CD4-positive, alpha-beta T cell (primary cell): Measurements from ENCODE around the gene DBN1. TPM values are rescaled to one million over a fixed set of nuclear protein-coding genes. Genes with fewer than 3 reads are reported as not detected.
"Not testable (repeated sequence)": the region's sequence is repeated elsewhere in the genome, so short reads cannot be mapped to it uniquely, and the experiment has no call there.

ENCODE experiments used
- ATAC-seq: fragments of 200-7000 bp; cut with Tn5 transposase; one replicate; pipeline ENCODE4 v1.10.0; 2022; ENCODE audit warnings: mild to moderate bottlenecking; ENCODE audit not compliant: poor library complexity
- CTCF ChIA-PET: fragments of 350-600 bp; sonication (Branson Sonifier 250); formaldehyde crosslinking; loops from one replicate; lab custom pipeline; 2021; ENCODE audit warnings: antibody characterized with exemption, inconsistent platforms; lab: Charles Lee
- POLR2A ChIA-PET: fragments of 350-600 bp; sonication (Branson Sonifier 250); formaldehyde crosslinking; loops from one replicate; lab custom pipeline; 2021; ENCODE audit warnings: antibody characterized with exemption, inconsistent platforms; lab: Charles Lee
- DNase-seq, 14 experiments: peaks; one replicate each; pipeline ENCODE4 v3.0.0-alpha.2; 2013 to 2020; ENCODE audit warnings: mixed read lengths in 2 of 14
- H3K27ac ChIP-seq, 2 donors: one replicate each; pipeline versions ENCODE4 v1.5.1 to v1.7.0; 2013; ENCODE audit warnings: low read length in 2 of 2, low read depth in 1 of 2, mild to moderate bottlenecking in 1 of 2
- H3K27me3 ChIP-seq, 2 experiments: 1 replicate in 1 of 2; 2 replicates in 1 of 2; pipeline versions ENCODE4 v1.6.1 to v1.7.0; 2013; ENCODE audit warnings: low read length in 2 of 2, control low read depth in 1 of 2, mild to moderate bottlenecking in 1 of 2, moderate library complexity in 1 of 2; ENCODE audit not compliant: insufficient read depth in 2 of 2, control insufficient read depth in 1 of 2
- H3K36me3 ChIP-seq: one replicate; pipeline ENCODE4 v1.6.1; 2013; ENCODE audit warnings: low read length, control low read depth; ENCODE audit not compliant: insufficient read depth
- H3K4me1 ChIP-seq: one replicate; pipeline ENCODE4 v1.6.1; 2013; ENCODE audit warnings: low read length, control low read depth; ENCODE audit not compliant: insufficient read depth
- H3K4me3 ChIP-seq: one replicate; pipeline ENCODE4 v1.5.1; 2013; ENCODE audit warnings: mild to moderate bottlenecking, low read length, moderate library complexity
- H3K9me3 ChIP-seq, 2 experiments: 1 replicate in 1 of 2; 2 replicates in 1 of 2; pipeline versions ENCODE4 v1.6.1 to v1.7.0; 2013; ENCODE audit warnings: low read length in 2 of 2, mild to moderate bottlenecking in 2 of 2, control low read depth in 1 of 2, moderate library complexity in 1 of 2; ENCODE audit not compliant: control insufficient read depth in 1 of 2, insufficient read depth in 1 of 2
- H3K27ac Mint-ChIP-seq: one replicate; pipeline ENCODE4 v1.8.0; 2020; ENCODE audit warnings: mixed read lengths
- H3K27me3 Mint-ChIP-seq: one replicate; pipeline ENCODE4 v1.8.0; 2021; ENCODE audit warnings: mixed read lengths
- H3K36me3 Mint-ChIP-seq: one replicate; pipeline ENCODE4 v1.8.0; 2021; ENCODE audit warnings: low read depth, mixed read lengths
- H3K4me1 Mint-ChIP-seq: one replicate; pipeline ENCODE4 v1.8.0; 2021; ENCODE audit warnings: low read depth, mixed read lengths
- H3K4me3 Mint-ChIP-seq: one replicate; pipeline ENCODE4 v1.8.0; 2020; ENCODE audit warnings: mild to moderate bottlenecking, mixed read lengths
- H3K9me3 Mint-ChIP-seq: one replicate; pipeline ENCODE4 v1.8.0; 2020; ENCODE audit warnings: mixed read lengths
- intact Hi-C, 2 experiments: fragments of 100-400 bp; cut with DNase I in 1 of 2; cut with micrococcal nuclease in 1 of 2; formaldehyde crosslinking; loops; one replicate each; pipeline versions ENCODE4 v1.15.1 to v1.9.0; 2023 to 2025; cut with DNase I, micrococcal nuclease
- total RNA-seq, 174 experiments: library from RNA in 2 of 174; stranded (reverse) in 2 of 174; gene quantifications; one replicate each; pipeline ENCODE4 v1.2.3 and lab custom pipeline; 2021 to 2026
- TF ChIP-seq, protein P1 (sequence below): fragments of 200-600 bp; IDR thresholded peaks from one replicate; pipeline ENCODE4 v1.8.0; 2022; ENCODE audit warnings: antibody characterized with exemption, mild to moderate bottlenecking

The DBN1 gene
- total RNA-seq, 2 experiments from 2014 or later = 1.8 to 2.5 TPM

DNA sequence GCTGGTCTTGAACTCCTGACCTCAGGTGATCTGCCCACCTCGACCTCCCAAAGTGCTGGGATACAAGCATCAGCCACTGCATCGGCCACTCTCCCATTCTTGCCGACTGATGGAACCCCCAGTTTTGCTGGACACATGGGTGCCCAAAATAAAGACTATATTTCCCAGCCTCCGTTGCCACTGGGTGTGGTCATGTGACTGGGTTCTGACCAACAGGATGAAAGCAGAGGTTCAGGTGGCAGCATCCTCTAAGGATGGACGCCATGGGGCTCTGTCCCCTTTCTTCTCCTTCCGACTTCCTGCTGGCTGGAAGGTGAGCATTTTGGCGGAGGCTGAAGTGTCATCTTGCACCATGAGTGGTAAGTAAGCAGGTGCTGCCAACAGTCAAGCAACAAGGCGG is 13.7 kb upstream of the DBN1 start:
- Histone ChIP-seq H3K9me3 (no peaks in the 10 kb centered on the region), H3K27ac (no peak overlapping the region), H3K27me3 (no peaks in the 10 kb centered on the region), H3K36me3 (peaks cover 8% of the 10 kb centered on the region), H3K4me1 (no peaks in the 10 kb centered on the region), H3K4me3 (no peak overlapping the region)
- Mint-ChIP-seq H3K27me3 (no peaks in the 10 kb centered on the region), H3K4me1 (no peaks in the 10 kb centered on the region), H3K36me3 (no peaks in the 10 kb centered on the region), H3K9me3 (no peaks in the 10 kb centered on the region), H3K4me3 (no peak overlapping the region), H3K27ac (no peak overlapping the region)
- TF ChIP-seq, protein P1, sequence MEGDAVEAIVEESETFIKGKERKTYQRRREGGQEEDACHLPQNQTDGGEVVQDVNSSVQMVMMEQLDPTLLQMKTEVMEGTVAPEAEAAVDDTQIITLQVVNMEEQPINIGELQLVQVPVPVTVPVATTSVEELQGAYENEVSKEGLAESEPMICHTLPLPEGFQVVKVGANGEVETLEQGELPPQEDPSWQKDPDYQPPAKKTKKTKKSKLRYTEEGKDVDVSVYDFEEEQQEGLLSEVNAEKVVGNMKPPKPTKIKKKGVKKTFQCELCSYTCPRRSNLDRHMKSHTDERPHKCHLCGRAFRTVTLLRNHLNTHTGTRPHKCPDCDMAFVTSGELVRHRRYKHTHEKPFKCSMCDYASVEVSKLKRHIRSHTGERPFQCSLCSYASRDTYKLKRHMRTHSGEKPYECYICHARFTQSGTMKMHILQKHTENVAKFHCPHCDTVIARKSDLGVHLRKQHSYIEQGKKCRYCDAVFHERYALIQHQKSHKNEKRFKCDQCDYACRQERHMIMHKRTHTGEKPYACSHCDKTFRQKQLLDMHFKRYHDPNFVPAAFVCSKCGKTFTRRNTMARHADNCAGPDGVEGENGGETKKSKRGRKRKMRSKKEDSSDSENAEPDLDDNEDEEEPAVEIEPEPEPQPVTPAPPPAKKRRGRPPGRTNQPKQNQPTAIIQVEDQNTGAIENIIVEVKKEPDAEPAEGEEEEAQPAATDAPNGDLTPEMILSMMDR = no peak
- POLR2A ChIA-PET = no interaction called here
- DNase-seq (no peak), ATAC-seq (no peak)
- intact Hi-C loops = no loop called here
- CTCF ChIA-PET = interaction anchor here (0.6 kb wide), 1 partner anchor 118 kb away, joined by 3 read pairs; no protein-coding TSS in a partner anchor

GRCh38 chr5:177486256-177486655 is 12.8 kb upstream of the DBN1 start:
- intact Hi-C loops = no loop called here
- no peaks in the 10 kb centered on the region for H3K36me3 Mint-ChIP-seq
- H3K27me3 ChIP-seq = no peaks in the 10 kb centered on the region
- POLR2A ChIA-PET = no interaction called here
- no peak overlapping the region for H3K4me3 ChIP-seq
- H3K4me1 ChIP-seq = no peaks in the 10 kb centered on the region
- no peak overlapping the region for H3K27ac ChIP-seq
- H3K36me3 ChIP-seq = peaks cover 8% of the 10 kb centered on the region
- H3K9me3 ChIP-seq = no peaks in the 10 kb centered on the region
- TF ChIP-seq, protein P1 = no peak
- no peaks in the 10 kb centered on the region for H3K27me3 Mint-ChIP-seq
- CTCF ChIA-PET = no interaction called here
- H3K4me1 Mint-ChIP-seq = no peaks in the 10 kb centered on the region
- no peak overlapping the region for H3K4me3 Mint-ChIP-seq
- no peak overlapping the region for H3K27ac Mint-ChIP-seq
- no peak for ATAC-seq
- no peaks in the 10 kb centered on the region for H3K9me3 Mint-ChIP-seq
- DNase-seq = no peak

- H3K4me3 Mint-ChIP-seq, H3K27ac ChIP-seq, H3K27me3 Mint-ChIP-seq, H3K4me1 Mint-ChIP-seq, H3K27ac Mint-ChIP-seq, ATAC-seq, H3K36me3 ChIP-seq, H3K27me3 ChIP-seq, H3K36me3 Mint-ChIP-seq, CTCF ChIA-PET, H3K9me3 Mint-ChIP-seq, H3K4me1 ChIP-seq, H3K4me3 ChIP-seq, DNase-seq, intact Hi-C loops, POLR2A ChIA-PET, H3K9me3 ChIP-seq: not testable (repeated sequence)
Measured at GRCh38 chr5:177485753-177486152, 12.3 kb upstream of the DBN1 start.

DNA sequence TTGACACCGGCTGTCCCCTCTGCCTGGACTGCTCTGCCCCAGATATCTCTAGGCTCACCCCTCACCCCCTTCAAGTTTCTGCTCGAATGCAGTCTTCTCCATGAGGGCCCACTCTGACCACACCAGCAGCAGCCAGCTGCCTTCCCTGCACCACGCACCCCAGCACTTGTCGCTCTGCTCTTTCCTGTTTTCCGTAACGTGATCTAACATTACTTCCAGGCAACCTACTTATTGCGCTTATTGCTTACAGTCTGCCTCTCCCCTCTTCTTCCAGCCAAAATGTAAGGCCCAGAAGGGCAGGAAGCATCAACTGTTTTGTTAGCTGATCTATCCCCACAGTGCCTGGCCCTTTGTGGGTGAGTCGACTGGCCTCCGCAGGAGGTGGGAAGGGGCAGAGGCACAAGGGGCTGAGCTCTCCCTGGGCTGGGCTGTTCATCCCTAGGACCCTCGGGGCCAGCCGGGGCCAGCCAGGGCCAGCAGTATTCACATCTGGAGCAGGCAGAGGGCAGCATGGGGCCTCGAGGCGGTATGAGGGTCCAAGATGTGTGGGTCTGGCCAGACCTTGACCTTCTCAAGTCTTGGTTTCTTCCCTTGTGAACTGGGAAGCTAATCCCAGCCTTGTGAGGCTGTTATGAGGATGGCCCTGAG is 11.6 kb upstream of the DBN1 start:
- no peaks in the 10 kb centered on the region for H3K9me3 Mint-ChIP-seq
- Histone ChIP-seq H3K4me1 (no peaks in the 10 kb centered on the region), H3K9me3 (no peaks in the 10 kb centered on the region), H3K27ac (no peak overlapping the region), H3K36me3 (peaks cover 8% of the 10 kb centered on the region), H3K27me3 (no peaks in the 10 kb centered on the region), H3K4me3 (no peak overlapping the region)
- no peaks in the 10 kb centered on the region for H3K36me3 Mint-ChIP-seq
- no peak for ATAC-seq
- H3K4me3 Mint-ChIP-seq = no peak overlapping the region
- H3K4me1 Mint-ChIP-seq = peaks cover 1% of the 10 kb centered on the region
- DNase-seq = no peak
- TF ChIP-seq, protein P1 = no peak
- H3K27ac Mint-ChIP-seq = no peak overlapping the region
- POLR2A ChIA-PET = no interaction called here
- CTCF ChIA-PET = no interaction called here
- intact Hi-C loops = no loop called here
- H3K27me3 Mint-ChIP-seq = no peaks in the 10 kb centered on the region
